Prostate gland (tissue), 2 donors: ENCODE results near the gene TMEM245.

Experiments
- CTCF ChIP-seq, 4 experiments: fragments of 200-600 bp in 2 of 4; fragments of 450-650 bp in 2 of 4; sonication (generic) in 2 of 4; IDR thresholded peaks; 1 replicate in 3 of 4; 2 replicates in 1 of 4; pipeline ENCODE4 v1.5.1; 2016 to 2019; ENCODE audit warnings: antibody characterized with exemption in 4 of 4, mild to moderate bottlenecking in 2 of 4, moderate library complexity in 2 of 4
- POLR2A ChIP-seq: fragments of 450-650 bp; IDR thresholded peaks from one replicate; pipeline ENCODE4 v1.6.1; 2016; ENCODE audit warnings: antibody characterized with exemption, mild to moderate bottlenecking
- POLR2AphosphoS5 ChIP-seq: sonication (generic); formaldehyde crosslinking; IDR thresholded peaks from one replicate; pipeline ENCODE4 v1.6.1; 2017; ENCODE audit warnings: antibody characterized with exemption

GRCh38 chr9:109082091-109082620 lies 37.6 kb downstream of the TMEM245 start:
- TF ChIP-seq POLR2A (no peak), CTCF (IDR thresholded peaks at IDR 0.05) (no peak), POLR2AphosphoS5 (no peak)
